CD4-positive, alpha-beta T cell treated with Interleukin-1 beta for 1 hour (primary cell): Measurements from ENCODE around the gene STRADB.
"Not testable (repeated sequence)": the region's sequence is repeated elsewhere in the genome, so short reads cannot be mapped to it uniquely, and the experiment has no call there.

Experiments used
- DNase-seq, 2 donors: peaks; one replicate each; pipeline ENCODE4 v3.0.0-alpha.2; 2020 to 2022

The STRADB gene

GRCh38 chr2:201432038-201432620 is 19.4 kb upstream of the STRADB start:
- DNase-seq = peak in 1 of 2 donors; percentile 53

- DNase-seq = no peak
Measured at GRCh38 chr2:201432621-201433393, 18.7 kb upstream of the STRADB start.

GRCh38 chr2:201433394-201433995 is 18.0 kb upstream of the STRADB start:
- no peak for DNase-seq

GRCh38 chr2:201436141-201436540 is 15.4 kb upstream of the STRADB start:
- no peak for DNase-seq

GRCh38 chr2:201439336-201439922 is 12.1 kb upstream of the STRADB start:
- not testable (repeated sequence) for DNase-seq

GRCh38 chr2:201440182-201440581 is 11.4 kb upstream of the STRADB start:
- DNase-seq = no peak

- no peak for DNase-seq
Measured at GRCh38 chr2:201441409-201441808, 10.1 kb upstream of the STRADB start.

- no peak for DNase-seq
Measured at GRCh38 chr2:201444746-201445465, 6.6 kb upstream of the STRADB start.

- DNase-seq = peak in 1 of 2 donors; percentile 39
Measured at GRCh38 chr2:201447086-201447485, 4.5 kb upstream of the STRADB start.

- no peak for DNase-seq
Measured at GRCh38 chr2:201448061-201448460, 3.5 kb upstream of the STRADB start.

GRCh38 chr2:201448701-201449100 is 2.8 kb upstream of the STRADB start:
- DNase-seq = peak; percentile 46 to 61

GRCh38 chr2:201450954-201451291 is 617 bp upstream of the STRADB start:
- no peak for DNase-seq

- DNase-seq = no peak
Measured at GRCh38 chr2:201452058-201452921, 750 bp downstream of the STRADB start.

- DNase-seq = no peak
Measured at GRCh38 chr2:201452922-201453643, 1.5 kb downstream of the STRADB start.

- no peak for DNase-seq
Measured at GRCh38 chr2:201458381-201458780, 6.8 kb downstream of the STRADB start.

GRCh38 chr2:201460532-201460931 is 9.0 kb downstream of the STRADB start:
- no peak for DNase-seq

- DNase-seq = no peak
Measured at GRCh38 chr2:201464547-201464946, 13.0 kb downstream of the STRADB start.

GRCh38 chr2:201465524-201465971 is 14.0 kb downstream of the STRADB start:
- no peak for DNase-seq

GRCh38 chr2:201466050-201466675 is 14.6 kb downstream of the STRADB start:
- no peak for DNase-seq

- DNase-seq = no peak
Measured at GRCh38 chr2:201467666-201468065, 16.1 kb downstream of the STRADB start.
